ENCODE data around the gene GGA3. TPM values are rescaled to one million over a fixed set of nuclear protein-coding genes. Genes with fewer than 3 reads are reported as not detected.

The GGA3 gene
- polyA plus RNA-seq, 1 donor (not counting 4 experiments of a cell fraction or from before 2014, with no cell fraction given) = 25.2 TPM

GRCh38 chr17:75270218-75270965 is 9.0 kb upstream of the GGA3 start:
- Histone ChIP-seq H3K79me2 (ENCODE audit: control insufficient read depth, insufficient read depth, low read length) (no peaks in the 10 kb centered on the region), H3K36me3 (ENCODE audit: control insufficient read depth in 2 of 2, extremely low read depth in 1 of 2, insufficient read depth in 2 of 2, low read length in 2 of 2) (peaks cover 17 to 20% of the 10 kb centered on the region in 2 experiments), H3K4me1 (ENCODE audit: control insufficient read depth, extremely low read depth, insufficient read depth, low read length) (peaks cover 20% of the 10 kb centered on the region), H4K20me1 (ENCODE audit: control insufficient read depth, extremely low read depth, insufficient read depth, low read length) (no peaks in the 10 kb centered on the region), H3K4me3 (ENCODE audit: control insufficient read depth in 2 of 3, extremely low read depth in 1 of 3, insufficient read depth in 2 of 3, low read depth in 1 of 3, low read length in 3 of 3) (peak overlapping the region; percentile 70 to 89 (median 72)), H3K27me3 (ENCODE audit: control insufficient read depth, extremely low read depth, insufficient read depth, low read length) (no peaks in the 10 kb centered on the region), H3K9me1 (ENCODE audit: control insufficient read depth, extremely low read depth, insufficient read depth, low read length) (peaks cover 2% of the 10 kb centered on the region), H3K27ac (ENCODE audit: control insufficient read depth, insufficient read depth, low read length) (peak overlapping the region; percentile 41), H2AFZ (ENCODE audit: control insufficient read depth, low read length) (peak overlapping the region; percentile 71), H3K9ac (ENCODE audit: control insufficient read depth, extremely low read depth, insufficient read depth, low read length) (peak overlapping the region; percentile 75), H3K4me2 (ENCODE audit: control insufficient read depth, extremely low read depth, insufficient read depth, low read depth, low read length) (peak overlapping the region; percentile 84), H3K9me3 (ENCODE audit: control insufficient read depth, low read depth, low read length) (no peaks in the 10 kb centered on the region)
- DNase-seq (ENCODE audit: low read depth, low spot score) = no peak
- TF ChIP-seq, protein P1, sequence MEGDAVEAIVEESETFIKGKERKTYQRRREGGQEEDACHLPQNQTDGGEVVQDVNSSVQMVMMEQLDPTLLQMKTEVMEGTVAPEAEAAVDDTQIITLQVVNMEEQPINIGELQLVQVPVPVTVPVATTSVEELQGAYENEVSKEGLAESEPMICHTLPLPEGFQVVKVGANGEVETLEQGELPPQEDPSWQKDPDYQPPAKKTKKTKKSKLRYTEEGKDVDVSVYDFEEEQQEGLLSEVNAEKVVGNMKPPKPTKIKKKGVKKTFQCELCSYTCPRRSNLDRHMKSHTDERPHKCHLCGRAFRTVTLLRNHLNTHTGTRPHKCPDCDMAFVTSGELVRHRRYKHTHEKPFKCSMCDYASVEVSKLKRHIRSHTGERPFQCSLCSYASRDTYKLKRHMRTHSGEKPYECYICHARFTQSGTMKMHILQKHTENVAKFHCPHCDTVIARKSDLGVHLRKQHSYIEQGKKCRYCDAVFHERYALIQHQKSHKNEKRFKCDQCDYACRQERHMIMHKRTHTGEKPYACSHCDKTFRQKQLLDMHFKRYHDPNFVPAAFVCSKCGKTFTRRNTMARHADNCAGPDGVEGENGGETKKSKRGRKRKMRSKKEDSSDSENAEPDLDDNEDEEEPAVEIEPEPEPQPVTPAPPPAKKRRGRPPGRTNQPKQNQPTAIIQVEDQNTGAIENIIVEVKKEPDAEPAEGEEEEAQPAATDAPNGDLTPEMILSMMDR (optimal IDR thresholded peaks at IDR 0.05 in 1 of 3, IDR thresholded peaks at IDR 0.05 in 1 of 3, conservative IDR thresholded peaks at IDR 0.05 in 1 of 3; ENCODE audit: extremely low read depth in 1 of 3, insufficient read depth in 2 of 3, low read length in 3 of 3) = peak; percentile 37 to 48 (median 38)
- no peak for TF ChIP-seq EZH2 (IDR thresholded peaks at IDR 0.05; ENCODE audit: low read length)
- no peak for FAIRE-seq
- dilution Hi-C loops (cut with MboI; ENCODE audit: extremely low pct_ligation_motif_present, low sequenced_read_pairs) = no loop called here

- TF ChIP-seq EZH2 (IDR thresholded peaks at IDR 0.05; ENCODE audit: low read length) = no peak
- TF ChIP-seq, protein P1 (optimal IDR thresholded peaks at IDR 0.05 in 1 of 3, IDR thresholded peaks at IDR 0.05 in 1 of 3, conservative IDR thresholded peaks at IDR 0.05 in 1 of 3; ENCODE audit: extremely low read depth in 1 of 3, insufficient read depth in 2 of 3, low read length in 3 of 3) = no peak
- peak overlapping the region; percentile 84 for H3K4me2 ChIP-seq (ENCODE audit: control insufficient read depth, extremely low read depth, insufficient read depth, low read depth, low read length)
- H3K4me3 ChIP-seq (ENCODE audit: control insufficient read depth in 2 of 3, extremely low read depth in 1 of 3, insufficient read depth in 2 of 3, low read depth in 1 of 3, low read length in 3 of 3) = peak overlapping the region; percentile 70 to 89 (median 72)
- H2AFZ ChIP-seq (ENCODE audit: control insufficient read depth, low read length) = peak overlapping the region; percentile 51
- H3K9ac ChIP-seq (ENCODE audit: control insufficient read depth, extremely low read depth, insufficient read depth, low read length) = peak overlapping the region; percentile 75
- no peaks in the 10 kb centered on the region for H3K27me3 ChIP-seq (ENCODE audit: control insufficient read depth, extremely low read depth, insufficient read depth, low read length)
- peaks cover 20% of the 10 kb centered on the region for H3K4me1 ChIP-seq (ENCODE audit: control insufficient read depth, extremely low read depth, insufficient read depth, low read length)
- DNase-seq (ENCODE audit: low read depth, low spot score) (no peak), FAIRE-seq (no peak)
- no peaks in the 10 kb centered on the region for H4K20me1 ChIP-seq (ENCODE audit: control insufficient read depth, extremely low read depth, insufficient read depth, low read length)
- no peaks in the 10 kb centered on the region for H3K9me1 ChIP-seq (ENCODE audit: control insufficient read depth, extremely low read depth, insufficient read depth, low read length)
- dilution Hi-C loops (cut with MboI; ENCODE audit: extremely low pct_ligation_motif_present, low sequenced_read_pairs) = no loop called here
- no peaks in the 10 kb centered on the region for H3K9me3 ChIP-seq (ENCODE audit: control insufficient read depth, low read depth, low read length)
- peak overlapping the region; percentile 41 for H3K27ac ChIP-seq (ENCODE audit: control insufficient read depth, insufficient read depth, low read length)
- no peaks in the 10 kb centered on the region for H3K79me2 ChIP-seq (ENCODE audit: control insufficient read depth, insufficient read depth, low read length)
- H3K36me3 ChIP-seq (ENCODE audit: control insufficient read depth in 2 of 2, extremely low read depth in 1 of 2, insufficient read depth in 2 of 2, low read length in 2 of 2) = peaks cover 18 to 22% of the 10 kb centered on the region in 2 experiments
Measured at GRCh38 chr17:75269844-75270217, 8.4 kb upstream of the GGA3 start.
